Epidermal melanocyte (primary cell): ENCODE results near the gene SLC22A15.
"Not testable (repeated sequence)": the region's sequence is repeated elsewhere in the genome, so short reads cannot be mapped to it uniquely, and the experiment has no call there.

Source experiments
- DNase-seq: peaks from one replicate; pipeline ENCODE4 v3.0.0; 2011; ENCODE audit warnings: low spot score; ENCODE audit not compliant: insufficient read length

Gene SLC22A15

DNA sequence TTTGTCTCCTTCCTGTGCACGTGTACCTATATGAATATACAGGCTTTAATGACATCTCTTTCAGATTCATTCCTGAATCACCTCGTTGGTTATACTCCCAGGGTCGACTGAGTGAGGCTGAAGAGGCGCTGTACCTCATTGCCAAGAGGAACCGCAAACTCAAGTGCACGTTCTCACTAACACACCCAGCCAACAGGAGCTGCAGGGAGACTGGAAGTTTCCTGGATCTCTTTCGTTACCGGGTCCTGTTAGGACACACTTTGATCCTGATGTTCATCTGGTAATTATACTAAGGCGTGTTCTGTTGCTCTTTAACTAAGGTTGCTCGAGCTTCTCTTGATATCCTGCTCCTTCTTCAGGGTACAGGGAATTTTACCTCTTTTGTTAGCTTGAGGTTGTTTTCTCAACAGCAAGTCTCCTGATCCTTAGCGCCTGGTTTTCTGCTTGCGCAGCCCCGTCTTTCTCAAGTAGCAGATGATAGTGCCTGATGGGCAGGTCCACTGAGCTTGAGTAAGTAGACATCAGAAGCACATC, 55.1 kb downstream of the SLC22A15 start:
- DNase-seq, result no peak

DNA sequence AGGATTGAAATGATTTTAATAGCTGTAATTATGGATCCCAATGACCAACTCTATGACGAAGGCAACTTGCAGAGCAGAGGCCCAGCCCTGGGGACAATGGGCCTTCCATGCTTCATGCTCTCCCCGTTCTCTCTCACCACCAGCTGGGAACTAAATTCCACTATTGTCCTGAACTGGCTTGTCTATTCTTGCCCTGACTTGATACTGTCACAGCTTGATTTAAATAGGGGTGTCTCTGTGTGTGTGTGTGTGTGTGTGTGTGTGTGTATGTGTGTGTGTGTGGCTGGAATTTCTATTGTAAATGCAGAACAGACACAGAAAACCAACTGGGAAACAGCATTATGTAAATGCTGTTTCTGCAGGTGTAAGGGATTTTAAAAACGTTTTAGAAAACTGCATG, 57.0 kb downstream of the SLC22A15 start:
- no peak for DNase-seq

DNA sequence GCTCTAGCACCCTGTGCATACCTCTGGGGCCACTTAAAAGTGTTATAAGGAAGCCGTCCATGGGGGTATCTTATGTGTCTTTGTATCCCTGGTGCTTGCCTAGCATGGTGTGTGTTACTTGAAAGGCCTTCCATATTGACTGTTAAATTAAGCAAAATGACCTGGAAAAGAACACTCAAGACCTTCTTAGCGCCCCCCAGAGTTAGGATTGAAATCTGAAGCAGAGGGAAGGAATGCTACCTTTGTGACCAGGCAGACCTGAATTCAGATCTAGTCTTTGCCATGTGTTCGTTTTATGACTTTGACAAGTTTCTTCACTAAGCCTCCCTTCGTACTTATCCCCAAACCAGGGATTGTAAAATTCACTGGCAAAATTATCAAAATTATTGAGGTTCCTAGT, 59.9 kb downstream of the SLC22A15 start:
- no peak for DNase-seq

DNA sequence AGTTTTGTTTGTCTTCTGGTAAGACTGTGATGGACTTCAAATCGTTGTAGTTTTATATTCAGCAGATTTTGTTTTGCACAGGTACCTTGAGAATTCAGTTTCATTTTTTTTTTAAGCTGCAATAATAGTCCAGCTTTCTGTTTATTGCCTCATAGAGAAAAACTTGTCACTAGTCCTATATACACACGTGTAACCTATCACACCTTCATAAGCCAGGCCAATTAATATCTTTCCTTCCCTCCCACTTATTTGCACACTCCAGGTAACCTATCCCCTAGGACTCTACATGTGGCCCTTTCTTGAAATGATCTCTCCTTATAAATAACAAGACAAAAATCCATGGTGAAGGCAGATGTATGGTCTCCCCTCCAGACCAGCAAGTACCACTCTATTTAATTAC, 62.4 kb downstream of the SLC22A15 start:
- DNase-seq, result no peak

DNA sequence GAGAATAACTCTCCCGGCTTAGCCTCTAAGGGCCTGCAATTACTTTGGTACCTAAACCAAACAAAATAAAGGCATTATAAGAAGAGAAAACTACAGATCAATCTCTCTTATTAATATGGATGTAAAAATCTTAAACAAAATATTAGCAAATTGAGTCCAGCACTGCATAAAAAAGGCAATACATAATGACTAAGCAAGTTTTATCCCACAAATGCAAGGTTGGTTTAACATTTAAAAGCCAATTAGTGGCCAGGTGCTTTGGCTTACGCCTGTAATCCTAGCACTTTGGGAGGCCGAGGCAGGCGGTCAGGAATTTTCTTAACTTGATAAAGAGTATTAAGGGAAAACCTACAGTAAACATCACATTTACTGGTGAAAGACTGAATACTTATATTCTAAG, 67.8 kb downstream of the SLC22A15 start:
- DNase-seq, result no peak

DNA sequence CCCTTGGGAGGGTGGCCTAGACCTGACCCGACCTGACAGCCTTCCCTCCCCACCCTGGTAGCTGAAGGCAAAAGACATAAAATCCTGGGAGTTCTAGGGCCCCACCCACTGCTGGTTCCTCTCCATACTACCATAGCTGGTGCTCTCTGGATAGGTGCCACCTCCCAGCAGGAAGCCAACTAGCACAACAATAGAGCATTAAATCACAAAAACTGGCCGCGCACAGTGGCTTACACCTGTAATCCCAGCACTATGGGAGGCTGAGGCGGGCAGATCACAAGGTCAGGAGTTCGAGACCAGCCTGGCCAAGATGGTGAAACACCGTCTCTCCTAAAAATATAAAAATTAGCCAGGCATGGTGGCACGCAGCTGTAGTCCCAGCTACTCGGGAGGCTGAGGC, 70.6 kb downstream of the SLC22A15 start:
- DNase-seq, result not testable (repeated sequence)

DNA sequence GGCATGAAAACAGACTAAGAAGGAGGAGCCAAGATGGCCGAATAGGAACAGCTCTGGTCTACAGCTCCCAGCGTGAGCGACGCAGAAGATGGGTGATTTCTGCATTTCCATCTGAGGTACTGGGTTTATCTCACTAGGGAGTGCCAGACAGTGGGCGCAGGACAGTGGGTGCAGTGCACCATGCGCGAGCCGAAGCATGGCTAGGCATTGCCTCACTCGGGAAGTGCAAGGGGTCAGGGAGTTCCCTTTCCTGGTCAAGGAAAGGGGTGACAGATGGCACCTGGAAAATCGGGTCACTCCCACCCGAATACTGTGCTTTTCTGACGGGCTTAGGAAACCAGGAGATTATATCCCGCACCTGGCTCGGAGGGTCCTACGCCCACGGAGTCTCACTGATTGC, 75.6 kb downstream of the SLC22A15 start:
- DNase-seq, result not testable (repeated sequence)

DNA sequence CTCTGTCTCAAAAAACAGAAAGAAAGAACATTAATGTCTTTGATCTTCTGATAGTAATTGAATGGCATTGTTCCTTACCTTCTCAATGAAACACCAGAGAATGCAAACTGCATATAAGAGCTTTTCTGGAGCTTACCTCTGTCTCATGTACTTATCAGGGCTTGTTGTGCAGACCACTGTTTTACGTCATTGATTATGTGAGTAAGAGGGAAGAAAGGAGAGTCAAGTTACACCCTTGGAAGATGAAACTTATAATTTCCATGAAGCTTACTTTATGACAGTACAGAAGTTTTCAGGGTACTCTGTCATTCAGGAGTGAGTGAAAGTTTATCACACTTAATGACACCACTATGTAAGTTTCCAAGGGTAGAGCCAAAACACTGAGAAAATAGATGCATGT, 85.9 kb downstream of the SLC22A15 start:
- DNase-seq, result no peak

DNA sequence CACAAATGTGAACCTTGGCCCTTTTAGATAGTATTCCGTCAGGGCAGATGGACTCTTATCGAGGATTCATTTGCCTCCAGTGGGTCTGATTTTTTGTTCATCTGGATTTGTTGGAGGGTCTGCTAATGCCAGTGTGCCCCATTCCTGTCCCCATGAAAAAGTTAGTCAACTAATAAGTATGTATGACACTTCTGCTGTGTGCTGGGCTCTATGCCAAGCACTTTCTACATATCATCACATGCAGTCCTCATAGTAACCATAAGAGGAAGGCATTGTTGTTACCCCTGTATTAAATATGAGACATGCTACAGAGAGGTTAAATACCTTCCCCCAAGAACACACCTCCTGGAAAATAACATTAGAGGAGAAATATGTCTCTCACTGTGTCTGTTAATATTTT, 88.3 kb downstream of the SLC22A15 start:
- DNase-seq, result no peak

DNA sequence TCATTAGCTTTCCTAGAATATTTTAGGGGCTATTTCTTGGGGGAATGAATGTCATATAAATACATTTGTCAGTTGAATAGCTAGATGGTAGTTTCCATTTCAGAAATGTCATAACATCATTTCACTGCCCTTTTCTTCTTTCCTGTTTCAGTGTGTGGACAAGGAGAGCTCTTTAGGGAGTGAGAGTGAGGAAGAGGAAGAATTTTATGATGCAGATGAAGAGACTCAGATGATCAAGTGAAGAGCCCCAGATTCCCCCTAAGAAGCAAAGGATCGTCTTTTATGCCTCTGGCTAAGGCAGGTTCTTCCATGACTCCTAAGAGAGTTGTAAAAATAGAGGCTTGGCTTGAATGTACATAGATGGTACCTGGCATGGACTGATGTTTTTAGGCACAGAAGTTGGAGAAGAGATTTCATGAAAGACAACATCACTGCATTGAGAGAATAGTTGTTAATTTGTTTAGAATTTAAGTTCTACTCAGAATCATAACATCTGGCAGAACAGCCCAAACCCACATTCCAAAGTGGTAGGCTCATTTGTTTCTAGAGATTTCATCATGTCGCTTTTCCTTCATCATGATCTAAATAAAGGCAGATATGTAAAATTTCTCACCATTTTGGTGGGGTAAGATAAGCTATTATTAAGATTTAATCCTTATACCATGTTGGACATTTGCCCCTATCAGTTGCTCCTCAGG, 90.7 kb downstream of the SLC22A15 start:
- DNase-seq, result no peak

DNA sequence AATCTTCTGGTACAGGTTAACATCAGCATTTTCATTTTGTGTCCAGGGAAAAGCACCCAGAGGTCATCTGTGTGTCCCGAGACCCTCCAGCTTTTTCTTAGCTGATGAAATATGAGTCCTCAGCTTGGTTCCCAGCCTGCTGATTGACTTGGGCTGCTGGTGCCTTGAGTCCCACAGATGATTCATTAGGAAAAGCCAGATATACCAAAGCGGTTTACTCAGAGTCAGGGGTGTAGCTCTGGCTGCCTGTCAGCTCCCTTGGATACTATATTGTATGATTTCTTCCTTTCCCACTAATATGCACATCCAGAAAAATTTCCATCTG, 91.2 kb downstream of the SLC22A15 start:
- no peak for DNase-seq

DNA sequence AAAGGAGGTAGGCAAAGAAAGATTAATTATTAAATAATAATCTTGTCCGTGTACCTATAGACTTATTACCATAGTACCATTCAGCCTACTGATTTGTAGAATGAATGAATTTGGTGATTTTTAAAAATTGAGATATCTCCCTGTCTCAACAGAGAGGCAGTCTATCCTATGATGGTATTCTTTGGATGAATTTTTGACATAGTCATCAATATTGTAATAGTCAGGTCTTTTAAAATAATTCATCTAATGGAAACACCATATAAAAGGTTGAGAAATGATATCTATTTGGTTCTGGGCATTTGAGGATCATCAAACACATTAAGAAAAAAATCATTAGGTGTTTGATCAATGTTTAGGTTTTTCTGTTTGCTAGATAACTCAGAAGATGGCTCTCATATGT, 99.3 kb downstream of the SLC22A15 start:
- DNase-seq, result no peak

DNA sequence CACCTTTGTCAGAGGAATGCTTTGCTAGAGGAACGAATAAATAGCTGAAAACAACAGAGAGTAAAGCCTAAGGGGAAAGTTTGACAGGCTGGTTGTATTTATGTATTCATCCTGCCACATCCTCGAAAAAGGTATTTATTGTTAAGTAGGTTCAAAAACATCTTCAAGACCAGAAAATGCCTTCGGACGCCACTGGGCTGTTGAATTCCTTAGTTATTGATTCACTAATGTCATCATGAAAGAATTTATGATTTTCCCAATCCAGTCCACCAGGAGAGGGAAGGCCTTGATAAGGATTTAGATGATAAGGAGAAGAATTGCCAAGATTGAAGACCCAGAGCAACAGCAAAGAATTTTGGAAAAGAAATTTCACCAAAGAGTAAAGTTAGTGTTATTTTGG, 99.7 kb downstream of the SLC22A15 start:
- no peak for DNase-seq

DNA sequence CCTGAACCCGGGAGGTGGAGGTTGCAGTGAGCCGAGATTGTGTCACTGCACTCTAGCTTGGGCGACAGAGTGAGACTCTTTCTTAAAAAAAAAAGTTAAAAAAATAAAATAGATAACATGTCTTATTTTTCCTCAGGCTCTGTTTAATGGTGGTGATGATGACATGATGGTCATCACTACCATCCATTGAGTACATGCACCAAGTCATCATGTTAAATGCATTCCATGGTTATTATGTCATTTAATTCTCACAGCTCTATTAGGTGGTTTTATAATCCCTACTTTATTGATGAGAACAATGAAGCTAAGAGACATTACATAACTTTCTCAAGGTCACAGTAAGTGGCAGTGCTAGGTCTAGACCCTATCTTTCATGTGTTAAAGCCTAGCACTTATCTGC, 100.5 kb downstream of the SLC22A15 start:
- no peak for DNase-seq

DNA sequence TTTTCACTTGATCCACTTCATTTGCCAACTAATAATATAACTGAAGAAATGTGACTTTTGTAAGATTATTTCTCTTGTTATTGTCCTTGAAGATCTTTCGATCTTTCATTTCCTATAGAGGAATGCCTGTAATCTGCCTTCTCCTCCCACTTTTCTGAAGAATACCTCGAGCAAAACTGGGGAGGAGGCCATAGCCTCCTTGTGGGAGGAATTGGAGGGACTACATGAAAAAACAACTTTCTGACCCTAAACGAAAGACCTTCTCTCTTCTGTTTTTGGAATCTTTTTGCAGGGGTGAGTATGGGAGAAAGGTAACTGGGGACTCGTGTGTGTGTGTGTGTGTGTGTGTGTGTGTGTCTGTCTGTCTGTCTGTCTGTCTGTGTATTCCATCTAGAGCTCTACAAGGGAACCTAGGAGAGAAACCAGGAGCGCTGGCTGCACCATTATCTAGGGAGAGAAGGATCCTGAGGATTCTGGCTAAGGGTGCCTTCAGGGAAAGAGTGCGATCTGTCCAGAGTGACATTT, 102.4 kb downstream of the SLC22A15 start:
- no peak for DNase-seq

DNA sequence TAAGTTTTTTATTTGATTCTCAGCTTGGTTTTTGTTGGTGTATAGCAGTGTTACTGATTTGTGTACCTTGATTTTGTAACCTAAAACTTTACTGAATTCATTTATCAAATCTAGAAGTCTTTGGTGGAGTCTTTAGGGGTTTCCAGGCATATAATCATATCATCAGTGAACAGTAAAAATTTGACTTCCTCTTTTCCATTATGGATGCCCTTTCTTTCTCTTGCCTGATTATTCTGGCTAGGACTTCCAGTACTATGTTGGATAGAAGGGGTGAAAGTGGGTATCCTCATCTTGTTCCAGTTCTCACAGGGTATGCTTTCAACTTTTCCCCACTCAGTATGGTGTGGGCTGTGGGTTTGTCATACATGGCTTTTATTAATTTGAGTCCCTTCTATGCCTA, 111.3 kb downstream of the SLC22A15 start:
- DNase-seq, result no peak

DNA sequence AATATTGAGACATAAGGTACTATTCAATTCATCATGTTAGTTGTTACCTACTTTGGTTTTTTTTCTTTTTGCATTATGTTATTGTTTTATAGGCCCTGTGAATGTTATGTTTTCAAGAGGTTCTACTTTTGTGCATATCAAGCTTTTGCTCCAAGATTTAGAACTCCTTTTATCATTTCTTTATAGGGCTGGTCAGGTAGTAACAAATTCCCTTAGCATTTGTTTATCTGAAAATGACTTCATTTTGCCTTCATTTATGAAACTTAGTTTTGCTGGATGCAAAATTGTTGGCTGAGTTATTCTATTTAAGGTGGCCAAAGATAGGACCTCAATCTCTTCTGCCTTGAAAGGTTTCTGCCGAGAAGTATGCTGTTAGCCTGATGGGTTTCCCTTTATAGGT, 113.6 kb downstream of the SLC22A15 start:
- DNase-seq, result no peak

DNA sequence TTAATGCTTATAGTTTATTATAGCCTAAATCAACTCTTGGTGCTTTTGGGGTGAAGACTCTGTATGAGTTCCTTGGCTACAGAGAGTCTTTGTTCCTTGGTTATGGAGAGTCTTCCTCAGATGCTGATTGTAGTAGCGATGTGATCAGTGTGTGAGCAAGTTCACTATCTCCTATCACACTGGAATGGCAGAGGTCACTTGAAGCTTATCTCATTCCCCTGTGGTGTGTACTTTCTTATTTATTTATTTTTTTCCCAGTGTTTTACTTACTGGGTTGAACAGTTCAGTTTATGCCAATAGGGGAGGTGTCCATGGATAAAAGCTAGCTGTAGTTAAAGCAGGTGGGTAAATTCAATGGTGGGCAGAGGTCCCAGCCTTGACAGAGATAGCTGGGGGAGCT, 114.8 kb downstream of the SLC22A15 start:
- DNase-seq, result no peak

DNA sequence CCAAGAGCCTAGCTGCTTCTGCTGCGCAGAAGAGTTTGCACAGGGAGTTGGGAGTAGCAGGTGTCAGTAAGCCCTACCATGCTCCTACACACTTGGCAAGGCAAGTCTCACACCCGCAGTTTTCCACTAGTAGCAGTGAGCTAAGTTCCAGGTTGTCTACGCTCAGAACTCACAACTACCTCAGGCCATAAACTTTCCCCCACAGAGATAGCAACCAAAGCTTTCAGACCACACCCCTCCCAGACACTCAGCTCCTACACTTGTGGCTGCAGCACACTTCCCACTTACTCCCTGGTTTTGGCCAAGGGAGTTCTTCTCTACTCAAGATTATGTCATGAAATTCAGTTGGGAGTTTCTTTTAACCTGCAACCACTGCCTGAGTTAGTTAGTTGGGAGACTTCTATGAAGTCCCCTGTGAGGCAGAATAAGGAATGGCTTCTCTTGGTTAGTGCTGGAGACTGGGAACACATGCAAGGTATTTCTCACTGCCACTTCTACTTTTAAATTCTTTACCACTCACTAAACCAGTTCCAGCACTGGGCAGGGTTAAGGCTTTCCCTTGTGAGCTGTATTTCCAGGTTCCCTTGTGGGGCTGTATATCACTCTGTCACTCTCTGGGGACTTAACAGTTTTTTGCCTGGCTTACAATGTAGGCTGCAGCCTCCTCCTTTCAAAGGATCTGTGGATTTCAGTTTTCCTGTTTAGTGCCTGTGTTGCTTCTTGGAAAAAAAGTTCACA, 116.6 kb downstream of the SLC22A15 start:
- no peak for DNase-seq

DNA sequence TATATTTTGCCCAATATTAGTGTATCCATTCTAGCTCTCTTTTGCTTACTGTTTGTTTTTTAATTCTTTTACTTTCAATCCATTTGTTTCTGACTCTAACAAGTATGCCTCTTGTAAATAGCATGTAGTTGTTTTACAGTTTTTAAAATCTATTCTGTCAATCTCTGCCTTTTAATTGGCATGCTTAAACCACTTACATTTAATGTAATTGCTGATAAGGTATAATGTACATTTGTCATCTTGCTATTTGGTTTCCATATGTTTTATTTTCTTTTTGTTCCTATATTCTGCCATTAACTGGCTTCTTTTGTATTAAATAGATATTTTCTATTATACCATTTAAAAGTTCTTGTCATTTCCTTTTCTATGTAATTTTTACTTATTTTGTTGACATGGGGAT, 118.7 kb downstream of the SLC22A15 start:
- no peak for DNase-seq

DNA sequence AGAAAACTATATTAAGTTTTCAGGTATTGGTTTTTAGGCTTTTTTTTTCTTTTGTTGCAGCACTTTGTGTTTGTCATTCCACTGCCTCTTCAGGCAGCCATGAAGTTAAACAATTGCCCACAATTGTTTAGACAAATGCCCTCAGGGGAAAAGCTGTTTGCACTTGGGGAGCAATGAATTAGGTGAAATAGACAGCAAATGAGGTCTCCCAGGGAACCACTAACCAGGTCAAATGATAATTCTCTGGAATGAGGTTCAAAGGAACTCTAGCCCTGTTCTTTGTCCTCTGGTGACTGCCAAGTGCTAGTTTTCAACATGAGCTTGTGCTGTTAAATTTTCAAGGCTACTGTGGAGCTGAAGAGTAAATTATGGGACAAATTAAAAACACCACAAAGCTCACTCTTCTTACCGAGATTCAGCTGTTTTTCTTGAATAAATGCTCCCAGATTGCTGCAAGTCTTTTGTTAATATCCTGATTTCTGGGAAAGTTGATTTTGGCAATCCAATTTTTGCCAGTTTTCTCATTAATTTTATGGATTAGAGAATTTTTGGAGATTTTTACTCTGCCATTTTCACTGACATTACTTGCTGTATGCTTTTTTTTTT, 119.8 kb downstream of the SLC22A15 start:
- no peak for DNase-seq

DNA sequence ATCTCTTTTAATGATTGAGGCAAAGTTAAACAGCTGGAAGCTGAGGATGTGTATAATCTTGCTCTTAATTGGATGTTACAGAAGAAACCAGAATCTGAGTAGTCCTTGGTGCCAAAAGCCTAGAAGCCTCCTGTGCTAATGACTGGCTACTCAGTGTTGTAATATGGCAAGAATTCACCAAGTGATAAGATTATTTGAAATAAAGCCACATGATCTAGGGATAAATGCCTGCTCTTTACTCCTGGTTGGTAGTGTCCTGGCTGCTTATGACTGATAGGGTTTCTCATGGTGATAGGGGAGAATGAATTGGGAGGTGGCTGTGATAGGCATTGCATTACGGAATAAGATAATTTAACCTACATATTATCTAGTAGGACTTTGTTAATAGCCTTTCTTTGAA, 121.3 kb downstream of the SLC22A15 start:
- DNase-seq, result no peak
